ENCODE measurements around the gene POP7.

GRCh38 chr7:100668069-100668449 lies 37.9 kb upstream of the POP7 start:
- TF ChIP-seq, protein P1, sequence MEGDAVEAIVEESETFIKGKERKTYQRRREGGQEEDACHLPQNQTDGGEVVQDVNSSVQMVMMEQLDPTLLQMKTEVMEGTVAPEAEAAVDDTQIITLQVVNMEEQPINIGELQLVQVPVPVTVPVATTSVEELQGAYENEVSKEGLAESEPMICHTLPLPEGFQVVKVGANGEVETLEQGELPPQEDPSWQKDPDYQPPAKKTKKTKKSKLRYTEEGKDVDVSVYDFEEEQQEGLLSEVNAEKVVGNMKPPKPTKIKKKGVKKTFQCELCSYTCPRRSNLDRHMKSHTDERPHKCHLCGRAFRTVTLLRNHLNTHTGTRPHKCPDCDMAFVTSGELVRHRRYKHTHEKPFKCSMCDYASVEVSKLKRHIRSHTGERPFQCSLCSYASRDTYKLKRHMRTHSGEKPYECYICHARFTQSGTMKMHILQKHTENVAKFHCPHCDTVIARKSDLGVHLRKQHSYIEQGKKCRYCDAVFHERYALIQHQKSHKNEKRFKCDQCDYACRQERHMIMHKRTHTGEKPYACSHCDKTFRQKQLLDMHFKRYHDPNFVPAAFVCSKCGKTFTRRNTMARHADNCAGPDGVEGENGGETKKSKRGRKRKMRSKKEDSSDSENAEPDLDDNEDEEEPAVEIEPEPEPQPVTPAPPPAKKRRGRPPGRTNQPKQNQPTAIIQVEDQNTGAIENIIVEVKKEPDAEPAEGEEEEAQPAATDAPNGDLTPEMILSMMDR (IDR thresholded peaks at IDR 0.05; ENCODE audit: insufficient read depth, low read length, poor library complexity, severe bottlenecking): no peak
- no peak for TF ChIP-seq EZH2phosphoT487 (conservative IDR thresholded peaks at IDR 0.05; ENCODE audit: low read length)
